Activated naive CD8-positive, alpha-beta T cell treated with anti-CD3 and anti-CD28 coated beads for 36 hours (primary cell): ENCODE results near the gene SSBP3. TPM values are rescaled to one million over a fixed set of nuclear protein-coding genes. Genes with fewer than 3 reads are reported as not detected.

ENCODE experiments used
- DNase-seq: peaks from one replicate; pipeline ENCODE4 v3.0.0; 2021
- H3K27ac Mint-ChIP-seq: one replicate; pipeline ENCODE4 v1.8.0; 2022; ENCODE audit warnings: mild to moderate bottlenecking, moderate library complexity, mixed read lengths
- H3K27me3 Mint-ChIP-seq: one replicate; pipeline ENCODE4 v1.8.0; 2022; ENCODE audit warnings: mild to moderate bottlenecking, mixed read lengths
- H3K36me3 Mint-ChIP-seq: one replicate; pipeline ENCODE4 v1.8.0; 2021; ENCODE audit warnings: mild to moderate bottlenecking, mixed read lengths
- H3K4me1 Mint-ChIP-seq: one replicate; pipeline ENCODE4 v1.8.0; 2021; ENCODE audit warnings: mixed read lengths
- H3K4me3 Mint-ChIP-seq: one replicate; pipeline ENCODE4 v1.8.0; 2022; ENCODE audit warnings: mild to moderate bottlenecking, moderate library complexity, mixed read lengths
- H3K9me3 Mint-ChIP-seq: one replicate; pipeline ENCODE4 v1.8.0; 2022; ENCODE audit warnings: mixed read lengths
- total RNA-seq, 2 experiments: library from RNA; stranded (reverse); gene quantifications; one replicate each; pipeline ENCODE4 v1.2.3, GENCODE V29; 2021

SSBP3 gene
- total RNA-seq, 2 experiments from 2014 or later = 62.8 to 65.4 TPM

- Mint-ChIP-seq H3K4me3 (no peak overlapping the region), H3K27me3 (no peaks in the 10 kb centered on the region), H3K9me3 (no peaks in the 10 kb centered on the region), H3K27ac (no peak overlapping the region), H3K4me1 (no peaks in the 10 kb centered on the region), H3K36me3 (peaks cover 3% of the 10 kb centered on the region)
- no peak for DNase-seq
These were observed 151.0 kb downstream of the SSBP3 start for GRCh38 chr1:54255026-54255702.

DNA sequence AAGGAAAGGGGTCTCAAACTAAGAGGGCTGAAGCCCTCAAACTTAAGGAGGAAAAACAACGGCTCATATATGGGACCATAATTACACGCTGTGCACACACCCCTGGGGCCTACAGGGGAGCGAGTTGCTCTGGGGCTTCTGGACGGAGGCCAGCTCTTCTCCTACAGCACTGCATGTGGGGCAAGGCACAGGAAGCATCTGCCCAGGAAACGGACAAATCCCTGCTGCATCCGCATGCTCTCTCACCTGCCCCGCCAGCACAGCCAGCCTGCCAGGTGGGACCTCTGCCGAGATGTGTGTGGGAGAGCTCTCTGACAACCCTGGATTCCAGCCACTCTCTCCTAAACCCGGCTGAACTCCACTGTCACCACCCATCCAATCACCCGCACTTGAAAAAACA is 152.1 kb downstream of the SSBP3 start:
- H3K27ac Mint-ChIP-seq = no peak overlapping the region
- H3K4me3 Mint-ChIP-seq = no peak overlapping the region
- H3K27me3 Mint-ChIP-seq = no peaks in the 10 kb centered on the region
- DNase-seq = no peak
- no peaks in the 10 kb centered on the region for H3K4me1 Mint-ChIP-seq
- H3K36me3 Mint-ChIP-seq = peaks cover 6% of the 10 kb centered on the region
- no peaks in the 10 kb centered on the region for H3K9me3 Mint-ChIP-seq

GRCh38 chr1:54253480-54253879 is 152.7 kb downstream of the SSBP3 start:
- Mint-ChIP-seq H3K4me3 (no peak overlapping the region), H3K9me3 (no peaks in the 10 kb centered on the region), H3K4me1 (no peaks in the 10 kb centered on the region), H3K27me3 (no peaks in the 10 kb centered on the region), H3K36me3 (peaks cover 6% of the 10 kb centered on the region), H3K27ac (peak overlapping the region; percentile 16)
- no peak for DNase-seq

DNA sequence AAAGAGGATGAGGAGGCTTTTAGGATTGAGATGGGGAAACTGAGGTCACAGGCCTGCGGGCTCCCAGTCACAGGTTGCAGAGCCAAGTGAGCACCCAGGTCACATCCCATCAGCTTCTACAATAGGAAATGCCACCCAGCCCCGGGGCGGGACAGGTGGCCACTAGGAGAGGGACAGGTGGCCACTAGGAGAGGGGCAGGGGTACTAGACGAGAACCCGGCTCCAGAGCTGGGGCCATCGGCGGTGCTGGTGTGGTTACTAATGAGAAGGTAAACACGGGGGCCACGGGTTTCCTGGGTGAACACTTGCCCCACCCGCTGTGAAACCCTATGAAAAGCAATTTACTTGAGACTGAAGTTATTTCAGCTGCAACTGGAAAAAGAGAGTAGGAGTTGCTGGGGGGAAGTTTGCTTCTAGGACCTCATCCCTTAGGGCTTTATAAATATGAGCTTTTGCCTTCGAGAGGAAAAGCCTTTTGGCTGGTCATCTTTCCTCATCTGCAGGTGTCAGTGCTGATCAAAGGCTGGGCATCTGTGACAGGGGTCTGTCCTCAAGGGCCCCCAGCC is 153.7 kb downstream of the SSBP3 start:
- no peak overlapping the region for H3K4me3 Mint-ChIP-seq
- no peak for DNase-seq
- H3K27me3 Mint-ChIP-seq = no peaks in the 10 kb centered on the region
- H3K27ac Mint-ChIP-seq = peak overlapping the region; percentile 51
- peaks cover 6% of the 10 kb centered on the region for H3K36me3 Mint-ChIP-seq
- H3K4me1 Mint-ChIP-seq = no peaks in the 10 kb centered on the region
- H3K9me3 Mint-ChIP-seq = no peaks in the 10 kb centered on the region

DNA sequence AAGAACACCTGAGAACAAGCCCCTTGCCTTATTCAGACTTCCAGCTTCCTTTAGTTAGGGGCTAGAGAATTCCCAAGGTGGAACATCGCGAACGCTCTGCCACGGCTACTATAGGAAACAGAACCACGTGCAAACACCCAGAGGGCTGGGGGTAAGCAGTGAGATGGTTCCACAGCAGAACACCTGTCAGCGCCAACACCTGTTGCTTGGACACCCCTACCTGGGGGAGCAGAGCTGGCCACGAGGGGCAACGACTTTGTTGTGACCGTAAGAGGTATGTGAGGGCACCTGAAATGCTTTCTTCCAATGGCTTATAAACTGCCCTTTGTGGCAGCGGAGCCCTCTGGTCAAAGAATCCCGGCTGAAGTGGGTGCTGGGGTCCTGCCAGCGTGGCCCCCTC is 155.5 kb downstream of the SSBP3 start:
- no peaks in the 10 kb centered on the region for H3K27me3 Mint-ChIP-seq
- H3K27ac Mint-ChIP-seq = no peak overlapping the region
- no peaks in the 10 kb centered on the region for H3K4me1 Mint-ChIP-seq
- H3K4me3 Mint-ChIP-seq = no peak overlapping the region
- no peaks in the 10 kb centered on the region for H3K9me3 Mint-ChIP-seq
- peaks cover 3% of the 10 kb centered on the region for H3K36me3 Mint-ChIP-seq
- DNase-seq = no peak

DNA sequence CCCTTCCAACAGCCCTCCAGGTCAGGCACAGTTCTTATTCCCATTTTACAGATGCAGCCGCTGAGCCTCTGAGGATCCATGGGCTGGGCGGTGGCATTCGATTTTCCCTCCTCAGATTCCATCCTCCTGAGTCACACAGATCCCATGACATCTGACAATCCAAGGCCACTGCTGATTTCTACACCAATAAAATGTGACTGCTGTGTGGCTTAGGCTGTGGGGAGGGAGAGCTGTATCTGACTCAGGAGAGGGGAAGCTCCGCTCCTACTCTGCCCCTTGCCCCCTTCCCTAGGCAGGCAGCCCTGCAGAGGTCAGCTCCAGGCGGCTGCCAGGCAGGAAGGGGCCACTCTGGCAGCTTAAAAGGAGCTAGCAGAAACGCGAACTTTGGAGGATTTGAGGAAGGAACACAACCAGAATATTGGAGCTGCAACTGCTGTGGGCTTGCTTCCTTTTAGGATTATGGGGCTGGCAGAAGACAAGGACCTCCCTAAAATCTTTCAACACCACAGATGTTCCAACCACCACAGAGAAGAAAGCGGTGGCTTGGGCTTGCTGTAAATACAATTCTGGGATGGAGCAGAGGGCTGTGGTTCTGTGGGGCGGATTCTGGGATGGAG is 156.3 kb downstream of the SSBP3 start:
- H3K27ac Mint-ChIP-seq = no peak overlapping the region
- H3K36me3 Mint-ChIP-seq = peaks cover 3% of the 10 kb centered on the region
- no peak overlapping the region for H3K4me3 Mint-ChIP-seq

GRCh38 chr1:54248966-54249365 is 157.2 kb downstream of the SSBP3 start:
- Mint-ChIP-seq H3K4me1 (no peaks in the 10 kb centered on the region), H3K27me3 (no peaks in the 10 kb centered on the region), H3K9me3 (no peaks in the 10 kb centered on the region), H3K4me3 (no peak overlapping the region), H3K27ac (no peak overlapping the region), H3K36me3 (peaks cover 3% of the 10 kb centered on the region)
- DNase-seq = no peak

More for the DNA sequence above, 156.3 kb downstream of the SSBP3 start:
- H3K4me1 Mint-ChIP-seq = no peaks in the 10 kb centered on the region
- DNase-seq = no peak
- H3K9me3 Mint-ChIP-seq = no peaks in the 10 kb centered on the region
- no peaks in the 10 kb centered on the region for H3K27me3 Mint-ChIP-seq

GRCh38 chr1:54247863-54248515 is 158.2 kb downstream of the SSBP3 start:
- no peak overlapping the region for H3K27ac Mint-ChIP-seq
- H3K27me3 Mint-ChIP-seq = no peaks in the 10 kb centered on the region

DNA sequence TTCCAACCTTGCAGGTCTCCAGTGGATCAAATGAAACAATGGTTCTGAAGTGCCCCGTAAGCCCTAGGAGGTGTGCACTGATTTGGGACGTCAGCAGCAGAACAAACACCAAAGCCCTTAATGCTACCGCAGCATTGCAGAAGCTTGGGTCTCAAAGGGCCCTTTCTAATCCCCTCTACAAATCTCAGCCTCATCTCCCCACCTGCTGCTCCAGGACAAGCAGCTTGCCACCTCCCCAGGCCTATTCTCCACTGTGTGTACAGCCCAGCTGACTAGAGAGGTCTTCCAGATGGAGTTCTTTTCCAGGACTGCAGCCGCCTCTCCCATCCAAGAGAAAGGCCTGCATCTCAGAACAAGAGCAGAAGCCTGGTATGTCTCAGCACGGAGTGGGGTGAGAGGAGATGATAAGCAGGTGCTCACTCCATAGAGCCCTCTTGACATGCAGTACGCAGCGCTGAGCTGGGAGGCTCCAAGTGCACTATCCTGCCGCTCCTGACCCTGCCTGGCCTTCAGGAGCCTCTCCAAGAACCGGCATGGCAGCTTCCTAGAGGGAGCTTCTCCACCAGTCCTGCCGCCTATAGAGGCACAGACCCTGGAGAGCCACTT is 160.0 kb downstream of the SSBP3 start:
- Mint-ChIP-seq H3K27me3 (no peaks in the 10 kb centered on the region), H3K4me1 (no peaks in the 10 kb centered on the region), H3K27ac (no peak overlapping the region), H3K36me3 (peaks cover 6% of the 10 kb centered on the region), H3K9me3 (no peaks in the 10 kb centered on the region), H3K4me3 (no peak overlapping the region)
- no peak for DNase-seq

More at GRCh38 chr1:54247863-54248515, 158.2 kb downstream of the SSBP3 start:
- no peak for DNase-seq
- Mint-ChIP-seq H3K4me3 (no peak overlapping the region), H3K4me1 (no peaks in the 10 kb centered on the region), H3K9me3 (no peaks in the 10 kb centered on the region), H3K36me3 (peaks cover 4% of the 10 kb centered on the region)

DNA sequence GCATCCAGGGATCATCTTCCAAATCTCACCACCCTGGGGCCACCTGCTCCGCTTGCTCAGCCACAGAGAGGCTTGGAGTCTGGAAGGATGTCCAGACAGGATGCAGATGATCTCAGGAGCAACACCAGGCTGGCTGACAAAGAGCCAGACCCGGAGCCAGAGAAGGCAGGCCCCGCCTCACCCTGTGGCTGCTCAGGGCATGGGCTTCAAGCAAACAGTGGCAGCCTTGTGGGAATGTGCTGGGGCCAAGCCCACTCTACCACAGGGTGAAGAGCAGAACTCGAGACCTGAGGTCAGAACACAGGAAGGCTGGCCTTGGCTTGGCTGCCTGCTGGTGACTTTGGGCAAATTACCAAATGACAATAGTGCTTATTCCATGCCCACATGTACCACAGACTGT is 160.7 kb downstream of the SSBP3 start:
- Mint-ChIP-seq H3K36me3 (peaks cover 6% of the 10 kb centered on the region), H3K27ac (no peak overlapping the region), H3K27me3 (no peaks in the 10 kb centered on the region), H3K4me3 (no peak overlapping the region), H3K9me3 (no peaks in the 10 kb centered on the region), H3K4me1 (no peaks in the 10 kb centered on the region)
- DNase-seq = no peak

GRCh38 chr1:54244655-54245054 is 161.5 kb downstream of the SSBP3 start:
- Mint-ChIP-seq H3K27ac (no peak overlapping the region), H3K4me3 (no peak overlapping the region), H3K36me3 (peaks cover 3% of the 10 kb centered on the region), H3K9me3 (no peaks in the 10 kb centered on the region), H3K27me3 (no peaks in the 10 kb centered on the region), H3K4me1 (no peaks in the 10 kb centered on the region)
- DNase-seq = no peak

GRCh38 chr1:54243022-54243421 is 163.2 kb downstream of the SSBP3 start:
- H3K36me3 Mint-ChIP-seq = peaks cover 3% of the 10 kb centered on the region
- H3K4me1 Mint-ChIP-seq = no peaks in the 10 kb centered on the region
- DNase-seq = no peak
- no peaks in the 10 kb centered on the region for H3K27me3 Mint-ChIP-seq
- H3K9me3 Mint-ChIP-seq = no peaks in the 10 kb centered on the region
- H3K27ac Mint-ChIP-seq = no peak overlapping the region
- no peak overlapping the region for H3K4me3 Mint-ChIP-seq

GRCh38 chr1:54241364-54241763 is 164.8 kb downstream of the SSBP3 start:
- H3K4me3 Mint-ChIP-seq = no peak overlapping the region
- no peaks in the 10 kb centered on the region for H3K27me3 Mint-ChIP-seq
- no peaks in the 10 kb centered on the region for H3K4me1 Mint-ChIP-seq
- no peak overlapping the region for H3K27ac Mint-ChIP-seq
- H3K9me3 Mint-ChIP-seq = no peaks in the 10 kb centered on the region
- DNase-seq = no peak
- peaks cover 3% of the 10 kb centered on the region for H3K36me3 Mint-ChIP-seq

DNA sequence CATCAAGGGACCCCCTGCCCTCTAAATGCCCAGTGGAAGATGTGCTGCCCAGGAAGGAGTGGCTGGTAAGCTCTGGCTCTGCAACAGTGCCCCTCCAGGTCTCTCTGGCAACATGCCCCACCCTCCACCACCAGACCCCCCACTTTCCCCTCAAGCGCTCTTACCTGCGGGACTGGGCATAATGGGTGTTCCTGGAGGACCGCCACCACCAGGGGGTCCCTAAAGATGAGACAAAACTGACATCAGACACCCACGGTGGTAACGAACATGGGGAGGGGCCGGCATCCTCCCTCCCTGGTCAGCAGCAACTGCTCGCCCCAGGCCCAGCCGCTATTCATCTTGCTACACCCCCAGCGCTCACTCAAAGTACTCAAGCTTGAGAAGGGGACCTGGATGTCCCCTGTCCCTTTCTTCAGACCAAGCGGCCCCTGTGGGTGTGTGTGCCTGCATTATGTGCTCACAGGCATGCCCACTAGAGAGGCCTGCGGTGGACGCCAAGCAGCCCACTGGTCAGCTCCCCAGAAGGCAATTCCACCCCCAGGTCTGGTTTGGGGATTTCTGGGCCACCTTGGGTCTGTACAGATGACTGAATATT is 165.4 kb downstream of the SSBP3 start:
- H3K4me1 Mint-ChIP-seq = no peaks in the 10 kb centered on the region
- H3K27ac Mint-ChIP-seq = no peak overlapping the region
- DNase-seq = no peak
- H3K4me3 Mint-ChIP-seq = no peak overlapping the region
- H3K36me3 Mint-ChIP-seq = peaks cover 3% of the 10 kb centered on the region
- H3K9me3 Mint-ChIP-seq = no peaks in the 10 kb centered on the region
- no peaks in the 10 kb centered on the region for H3K27me3 Mint-ChIP-seq

GRCh38 chr1:54239631-54240031 is 166.6 kb downstream of the SSBP3 start:
- H3K4me3 Mint-ChIP-seq = no peak overlapping the region
- H3K36me3 Mint-ChIP-seq = peaks cover 7% of the 10 kb centered on the region
- H3K9me3 Mint-ChIP-seq = no peaks in the 10 kb centered on the region
- no peaks in the 10 kb centered on the region for H3K27me3 Mint-ChIP-seq
- DNase-seq = no peak
- no peak overlapping the region for H3K27ac Mint-ChIP-seq
- H3K4me1 Mint-ChIP-seq = no peaks in the 10 kb centered on the region
